GM21528 (cell line): ENCODE measurements around the gene AQR.
"Not testable (repeated sequence)": the region's sequence is repeated elsewhere in the genome, so short reads cannot be mapped to it uniquely, and the experiment has no call there.

Source experiments
- ATAC-seq: cut with Tn5 transposase; IDR thresholded peaks from one replicate; pipeline ENCODE4 v1.9.1; 2021; ENCODE audit warnings: mild to moderate bottlenecking, moderate library complexity; ENCODE audit not compliant: unreplicated experiment, low FRiP score

Gene AQR

DNA sequence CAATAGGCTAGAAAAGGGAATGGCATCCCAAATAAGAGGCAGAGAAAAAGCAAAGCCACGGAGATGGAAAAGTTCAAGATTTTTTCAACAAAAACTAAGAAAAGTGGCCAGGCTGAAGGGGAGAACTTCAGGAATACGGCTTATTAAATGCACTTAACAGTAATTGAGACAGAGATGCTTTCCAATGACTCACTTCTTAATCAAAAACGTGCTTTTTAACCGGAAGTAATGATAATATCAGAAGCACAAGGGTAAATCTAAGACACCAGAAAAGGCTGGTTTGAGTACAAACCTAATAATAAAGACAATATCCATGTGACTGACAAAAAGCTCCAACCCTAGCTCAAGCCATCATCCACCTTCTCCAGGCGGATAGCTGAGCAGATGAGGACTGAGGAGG lies 149.4 kb downstream of the AQR start:
- no peak for ATAC-seq

- ATAC-seq = no peak
These were observed 151.0 kb downstream of the AQR start for GRCh38 chr15:34818526-34818925.

DNA sequence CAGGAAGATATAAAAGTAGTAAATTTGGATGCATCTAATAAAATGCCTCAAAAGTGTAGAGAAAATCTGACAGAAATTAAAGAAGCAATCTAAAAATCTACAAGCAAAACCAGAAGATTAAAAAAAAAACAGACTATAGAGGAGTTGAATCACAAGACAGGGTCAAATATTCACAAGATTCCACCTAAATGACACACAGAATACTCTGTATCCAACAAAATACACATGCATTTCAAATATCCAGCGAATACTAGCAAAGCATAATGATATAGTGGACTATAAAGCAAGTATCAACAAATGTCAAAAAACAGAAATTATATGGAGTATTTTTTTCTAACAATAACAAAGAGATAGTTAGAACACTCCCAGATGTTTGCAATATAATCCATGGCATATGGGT lies 153.7 kb downstream of the AQR start:
- ATAC-seq = no peak

GRCh38 chr15:34813446-34814190 lies 155.9 kb downstream of the AQR start:
- ATAC-seq = no peak

DNA sequence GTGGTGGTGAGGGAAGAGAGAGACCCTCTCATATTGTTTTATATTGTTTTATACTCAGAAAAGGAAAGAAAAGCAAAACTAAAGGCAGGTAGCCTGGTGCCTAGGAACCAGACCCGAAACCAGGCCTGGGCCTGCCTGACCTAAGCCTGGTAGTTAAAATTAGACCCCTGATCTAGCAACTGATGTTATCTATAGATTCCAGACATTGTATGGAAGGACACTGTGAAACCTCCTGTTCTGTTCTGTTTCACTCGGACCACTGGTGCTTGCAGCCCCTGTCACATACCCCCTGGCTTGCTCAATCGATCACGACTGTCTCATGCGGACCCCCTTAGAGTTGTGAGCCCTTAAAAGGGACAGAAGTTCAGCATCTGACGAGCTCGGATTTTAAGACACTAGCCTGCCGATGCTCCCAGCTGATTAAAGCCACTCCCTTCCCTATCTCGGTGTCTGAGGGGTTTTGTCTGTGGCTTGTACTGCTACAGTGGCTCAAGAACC lies 156.6 kb downstream of the AQR start:
- ATAC-seq = not testable (repeated sequence)

DNA sequence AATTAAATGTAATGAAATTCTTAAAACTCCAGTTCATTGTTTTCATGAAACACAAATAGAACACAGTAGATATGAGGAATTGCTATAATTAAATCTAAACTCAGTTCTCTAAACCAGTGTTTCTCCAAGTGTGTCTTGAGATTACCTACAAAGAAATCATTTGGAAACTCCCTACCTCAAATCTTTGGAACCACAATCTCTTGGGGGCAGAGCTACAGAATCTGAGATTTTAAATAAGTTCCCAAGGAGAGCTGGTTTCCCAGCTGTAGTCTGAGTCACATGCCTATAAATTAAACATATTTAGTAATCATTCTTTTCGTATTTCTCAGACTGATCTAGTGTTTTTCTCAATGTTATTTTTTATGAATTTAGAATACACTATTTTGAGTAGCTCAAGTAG lies 157.2 kb downstream of the AQR start:
- no peak for ATAC-seq

GRCh38 chr15:34810443-34811129 lies 159.0 kb downstream of the AQR start:
- ATAC-seq = no peak

DNA sequence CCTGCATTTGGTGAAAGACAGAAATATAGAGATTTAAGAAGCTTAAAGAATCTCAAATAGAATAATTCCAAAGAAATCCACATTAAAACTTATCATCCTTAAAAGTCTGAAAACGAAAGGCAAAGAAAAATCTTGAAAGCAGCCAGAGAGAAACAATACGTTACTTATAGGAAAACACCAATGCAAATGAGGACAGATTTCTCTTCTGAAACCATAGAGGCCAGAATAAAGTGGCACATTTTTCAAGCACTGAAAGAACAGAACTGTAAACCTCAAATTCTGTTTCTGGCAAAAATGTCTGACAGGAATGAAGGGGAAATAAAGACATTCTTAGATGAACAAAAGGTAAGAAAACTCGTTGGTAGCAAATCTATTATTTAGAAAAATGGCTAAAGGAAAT lies 160.4 kb downstream of the AQR start:
- ATAC-seq = no peak

DNA sequence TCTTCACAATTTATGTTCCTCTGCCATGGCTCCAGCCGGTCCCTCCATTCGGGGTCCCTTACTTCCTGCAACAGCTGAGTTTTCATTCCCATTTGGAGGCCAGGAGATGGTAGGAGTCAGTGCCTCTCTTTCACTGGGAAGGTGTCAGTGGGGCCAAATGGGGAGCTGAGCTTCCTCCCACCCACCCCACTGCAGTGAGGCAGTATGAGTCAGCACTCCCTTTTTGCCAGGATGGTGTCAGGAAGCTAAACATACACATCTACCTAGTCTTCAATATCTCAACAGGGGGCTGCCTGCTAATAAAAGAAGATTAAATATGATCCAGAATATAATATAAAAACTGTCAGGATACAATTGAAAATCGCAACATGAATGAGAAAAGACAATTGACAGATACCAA lies 161.5 kb downstream of the AQR start:
- no peak for ATAC-seq

DNA sequence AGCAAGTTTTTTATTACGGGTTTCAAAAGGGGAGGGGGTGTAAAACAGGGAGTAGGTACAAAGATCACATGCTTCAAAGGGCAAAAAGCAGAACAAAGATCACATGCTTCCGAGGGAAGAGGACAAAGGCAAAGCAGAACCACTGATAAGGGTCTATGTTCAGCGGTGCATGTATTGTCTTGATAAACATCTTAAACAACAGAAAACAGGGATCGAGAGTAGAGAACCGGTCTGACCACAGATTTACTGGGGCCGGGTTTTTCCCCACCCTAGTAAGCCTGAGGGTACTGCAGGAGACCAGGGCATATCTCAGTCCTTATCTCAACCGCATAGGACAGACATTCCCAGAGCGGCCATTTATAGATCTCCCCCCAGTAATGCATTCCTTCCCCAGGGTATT lies 162.3 kb downstream of the AQR start:
- ATAC-seq = not testable (repeated sequence)

- no peak for ATAC-seq
These were observed 164.8 kb downstream of the AQR start for GRCh38 chr15:34804776-34805175.

DNA sequence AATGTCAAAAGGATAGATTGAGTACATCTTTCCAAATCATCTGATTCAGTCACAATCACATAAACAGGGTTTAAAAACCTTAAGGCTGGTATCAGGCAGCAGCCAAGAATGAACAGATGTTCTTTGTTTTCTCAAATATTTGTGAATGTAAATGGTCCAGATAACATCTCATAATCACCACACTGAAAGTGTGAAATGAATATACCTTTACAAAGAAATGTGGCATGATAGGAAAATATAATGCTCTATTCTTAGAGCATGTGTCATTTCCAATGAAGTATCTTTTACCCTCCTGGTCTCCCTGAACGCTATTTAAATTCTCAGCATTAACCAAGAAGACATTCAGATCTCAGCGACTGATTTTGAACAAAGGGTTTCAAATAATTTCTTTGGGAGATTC lies 165.4 kb downstream of the AQR start:
- no peak for ATAC-seq

- ATAC-seq = no peak
These were observed 166.5 kb downstream of the AQR start for GRCh38 chr15:34802803-34803750.

DNA sequence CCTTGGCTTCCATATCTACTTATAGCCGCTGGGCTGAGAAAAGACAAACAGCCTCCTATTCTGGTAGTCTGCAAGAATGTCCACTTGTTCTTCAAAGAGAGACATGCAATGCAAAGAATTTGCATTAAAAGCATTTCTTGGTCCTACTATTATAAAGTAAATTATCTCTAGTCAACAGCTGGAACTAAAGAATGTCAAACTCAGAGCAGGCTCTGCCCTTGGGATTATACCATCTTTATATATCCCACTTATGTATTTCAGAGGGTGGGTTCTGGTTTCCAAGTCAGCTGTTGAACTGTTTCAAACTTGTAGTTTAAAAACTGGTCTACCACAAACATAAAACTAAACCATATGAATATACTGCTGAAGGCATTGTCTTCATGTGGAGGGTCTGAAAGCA lies 167.2 kb downstream of the AQR start:
- ATAC-seq = no peak
